HG02678 (cell line): ENCODE results near the gene SEC23A.
"Not testable (repeated sequence)": the region's sequence is repeated elsewhere in the genome, so short reads cannot be mapped to it uniquely, and the experiment has no call there.

Experiments used
- ATAC-seq: cut with Tn5 transposase; IDR thresholded peaks from one replicate; pipeline ENCODE4 v1.9.1; 2021; ENCODE audit warnings: mild to moderate bottlenecking, moderate library complexity; ENCODE audit not compliant: unreplicated experiment

Gene SEC23A

GRCh38 chr14:39094515-39094914, 8.5 kb downstream of the SEC23A start:
- ATAC-seq, result no peak

GRCh38 chr14:39091716-39092115, 11.3 kb downstream of the SEC23A start:
- ATAC-seq, result no peak

- no peak for ATAC-seq
Measured at GRCh38 chr14:39090548-39091111, 12.4 kb downstream of the SEC23A start.

GRCh38 chr14:39087493-39087892, 15.5 kb downstream of the SEC23A start:
- no peak for ATAC-seq

GRCh38 chr14:39085933-39086332, 17.1 kb downstream of the SEC23A start:
- ATAC-seq, result no peak

GRCh38 chr14:39083127-39083526, 19.9 kb downstream of the SEC23A start:
- no peak for ATAC-seq

- no peak for ATAC-seq
Measured at GRCh38 chr14:39080886-39081285, 22.1 kb downstream of the SEC23A start.

- ATAC-seq, result no peak
Measured at GRCh38 chr14:39071096-39071495, 31.9 kb downstream of the SEC23A start.

GRCh38 chr14:39069923-39070322, 33.1 kb downstream of the SEC23A start:
- no peak for ATAC-seq

- not testable (repeated sequence) for ATAC-seq
Measured at GRCh38 chr14:39069169-39069805, 33.7 kb downstream of the SEC23A start.

GRCh38 chr14:39060818-39061437, 42.1 kb downstream of the SEC23A start:
- ATAC-seq, result peak; percentile 94

GRCh38 chr14:39055786-39056474, 47.1 kb downstream of the SEC23A start:
- ATAC-seq, result no peak

GRCh38 chr14:39052869-39053454, 50.1 kb downstream of the SEC23A start:
- ATAC-seq, result not testable (repeated sequence)

- ATAC-seq, result no peak
Measured at GRCh38 chr14:39050389-39050788, 52.6 kb downstream of the SEC23A start.

GRCh38 chr14:39045889-39046288, 57.1 kb downstream of the SEC23A start:
- not testable (repeated sequence) for ATAC-seq

GRCh38 chr14:39043352-39043943, 59.6 kb downstream of the SEC23A start:
- ATAC-seq, result no peak

GRCh38 chr14:39040529-39040928, 62.5 kb downstream of the SEC23A start:
- ATAC-seq, result no peak

GRCh38 chr14:39038542-39038941, 64.5 kb downstream of the SEC23A start:
- no peak for ATAC-seq

GRCh38 chr14:39036760-39037159, 66.3 kb downstream of the SEC23A start:
- ATAC-seq, result no peak

GRCh38 chr14:39035336-39035735, 67.7 kb downstream of the SEC23A start:
- no peak for ATAC-seq
